Measurements from ENCODE around the gene RIMOC1. TPM values are rescaled to one million over a fixed set of nuclear protein-coding genes. Genes with fewer than 3 reads are reported as not detected.

Gene RIMOC1
- total and polyA plus RNA-seq, 7 donors: 5.4 to 19.3 (median 14.9) TPM

GRCh38 chr5:41885286-41885685 is 18.9 kb upstream of the RIMOC1 start:
- no peak overlapping the region for H3K4me3 ChIP-seq
- no peaks in the 10 kb centered on the region for H3K27me3 ChIP-seq
- H3K27ac ChIP-seq: no peak overlapping the region
- TF ChIP-seq CTCF (IDR thresholded peaks at IDR 0.05) (no peak), POLR2A (IDR thresholded peaks at IDR 0.05) (no peak), POLR2AphosphoS5 (IDR thresholded peaks at IDR 0.05) (no peak), EP300 (IDR thresholded peaks at IDR 0.05) (no peak)
- no peaks in the 10 kb centered on the region for H3K9me3 ChIP-seq
- DNase-seq: no peak
- intact Hi-C loops (cut with DNase I): no loop called here
- no peaks in the 10 kb centered on the region for H3K4me1 ChIP-seq
- H3K36me3 ChIP-seq: no peaks in the 10 kb centered on the region

GRCh38 chr5:41891066-41891707 is 13.0 kb upstream of the RIMOC1 start:
- WGBS, 2 donors: 73% methylated on average over 2 of the region's 2 CpGs
- no peaks in the 10 kb centered on the region for H3K4me1 ChIP-seq
- no peaks in the 10 kb centered on the region for H3K27me3 ChIP-seq
- no peaks in the 10 kb centered on the region for H3K36me3 ChIP-seq
- no peaks in the 10 kb centered on the region for H3K9me3 ChIP-seq
- TF ChIP-seq POLR2AphosphoS5 (IDR thresholded peaks at IDR 0.05) (no peak), CTCF (IDR thresholded peaks at IDR 0.05) (no peak), EP300 (IDR thresholded peaks at IDR 0.05) (no peak)
- H3K4me3 ChIP-seq: no peak overlapping the region
- intact Hi-C loops (cut with DNase I): no loop called here
- no peak for DNase-seq
- H3K27ac ChIP-seq: no peak overlapping the region

GRCh38 chr5:41892031-41892430 is 12.1 kb upstream of the RIMOC1 start:
- H3K27me3 ChIP-seq: no peaks in the 10 kb centered on the region
- no peak for DNase-seq
- no peak overlapping the region for H3K4me3 ChIP-seq
- H3K4me1 ChIP-seq: no peaks in the 10 kb centered on the region
- TF ChIP-seq CTCF (IDR thresholded peaks at IDR 0.05): no peak
- no peak for TF ChIP-seq POLR2A (IDR thresholded peaks at IDR 0.05)
- no peak for TF ChIP-seq EP300 (IDR thresholded peaks at IDR 0.05)
- no peak for TF ChIP-seq POLR2AphosphoS5 (IDR thresholded peaks at IDR 0.05)
- H3K27ac ChIP-seq: no peak overlapping the region
- no peaks in the 10 kb centered on the region for H3K36me3 ChIP-seq
- intact Hi-C loops (cut with DNase I): no loop called here
- no peaks in the 10 kb centered on the region for H3K9me3 ChIP-seq

- H3K36me3 ChIP-seq: no peaks in the 10 kb centered on the region
- TF ChIP-seq CTCF (IDR thresholded peaks at IDR 0.05) (no peak), POLR2A (IDR thresholded peaks at IDR 0.05) (no peak), POLR2AphosphoS5 (IDR thresholded peaks at IDR 0.05) (no peak), EP300 (IDR thresholded peaks at IDR 0.05) (no peak)
- no peak overlapping the region for H3K27ac ChIP-seq
- H3K9me3 ChIP-seq: no peaks in the 10 kb centered on the region
- H3K4me1 ChIP-seq: no peaks in the 10 kb centered on the region
- 75 to 83% methylated on average over 3 of the region's 3 CpGs for WGBS, 2 donors
- no peak overlapping the region for H3K4me3 ChIP-seq
- no peaks in the 10 kb centered on the region for H3K27me3 ChIP-seq
- intact Hi-C loops (cut with DNase I): no loop called here
- DNase-seq: no peak
These were observed 10.9 kb upstream of the RIMOC1 start for GRCh38 chr5:41893074-41893851.

All from sigmoid colon (tissue), 7 donors.